ENCODE results near the gene NOP53.

DNA sequence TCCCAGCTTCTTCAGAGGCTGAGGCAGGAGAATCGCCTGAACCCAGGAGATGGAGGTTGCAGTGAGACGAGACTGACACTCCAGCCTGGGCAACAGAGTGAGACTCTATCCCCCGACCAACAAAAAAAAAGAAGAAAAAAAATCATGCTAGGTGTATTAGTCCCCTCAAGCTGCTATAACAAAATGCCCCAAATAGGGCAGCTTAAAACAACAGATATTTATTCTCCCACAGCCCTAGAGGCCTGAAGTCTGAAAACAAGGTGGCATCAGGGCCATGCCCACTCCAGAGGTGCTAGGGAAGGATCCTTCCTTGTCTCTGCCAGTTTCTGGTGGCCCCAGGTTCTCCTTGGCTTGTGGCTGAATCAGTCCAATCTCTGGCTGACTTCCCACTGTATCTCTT lies 40.7 kb upstream of the NOP53 start:
- TF ChIP-seq, protein P1, sequence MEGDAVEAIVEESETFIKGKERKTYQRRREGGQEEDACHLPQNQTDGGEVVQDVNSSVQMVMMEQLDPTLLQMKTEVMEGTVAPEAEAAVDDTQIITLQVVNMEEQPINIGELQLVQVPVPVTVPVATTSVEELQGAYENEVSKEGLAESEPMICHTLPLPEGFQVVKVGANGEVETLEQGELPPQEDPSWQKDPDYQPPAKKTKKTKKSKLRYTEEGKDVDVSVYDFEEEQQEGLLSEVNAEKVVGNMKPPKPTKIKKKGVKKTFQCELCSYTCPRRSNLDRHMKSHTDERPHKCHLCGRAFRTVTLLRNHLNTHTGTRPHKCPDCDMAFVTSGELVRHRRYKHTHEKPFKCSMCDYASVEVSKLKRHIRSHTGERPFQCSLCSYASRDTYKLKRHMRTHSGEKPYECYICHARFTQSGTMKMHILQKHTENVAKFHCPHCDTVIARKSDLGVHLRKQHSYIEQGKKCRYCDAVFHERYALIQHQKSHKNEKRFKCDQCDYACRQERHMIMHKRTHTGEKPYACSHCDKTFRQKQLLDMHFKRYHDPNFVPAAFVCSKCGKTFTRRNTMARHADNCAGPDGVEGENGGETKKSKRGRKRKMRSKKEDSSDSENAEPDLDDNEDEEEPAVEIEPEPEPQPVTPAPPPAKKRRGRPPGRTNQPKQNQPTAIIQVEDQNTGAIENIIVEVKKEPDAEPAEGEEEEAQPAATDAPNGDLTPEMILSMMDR (IDR thresholded peaks at IDR 0.05; ENCODE audit: insufficient read depth, low read length), result no peak
- TF ChIP-seq GABPA (IDR thresholded peaks at IDR 0.05; ENCODE audit: low read depth), result no peak
- TF ChIP-seq, protein P2, sequence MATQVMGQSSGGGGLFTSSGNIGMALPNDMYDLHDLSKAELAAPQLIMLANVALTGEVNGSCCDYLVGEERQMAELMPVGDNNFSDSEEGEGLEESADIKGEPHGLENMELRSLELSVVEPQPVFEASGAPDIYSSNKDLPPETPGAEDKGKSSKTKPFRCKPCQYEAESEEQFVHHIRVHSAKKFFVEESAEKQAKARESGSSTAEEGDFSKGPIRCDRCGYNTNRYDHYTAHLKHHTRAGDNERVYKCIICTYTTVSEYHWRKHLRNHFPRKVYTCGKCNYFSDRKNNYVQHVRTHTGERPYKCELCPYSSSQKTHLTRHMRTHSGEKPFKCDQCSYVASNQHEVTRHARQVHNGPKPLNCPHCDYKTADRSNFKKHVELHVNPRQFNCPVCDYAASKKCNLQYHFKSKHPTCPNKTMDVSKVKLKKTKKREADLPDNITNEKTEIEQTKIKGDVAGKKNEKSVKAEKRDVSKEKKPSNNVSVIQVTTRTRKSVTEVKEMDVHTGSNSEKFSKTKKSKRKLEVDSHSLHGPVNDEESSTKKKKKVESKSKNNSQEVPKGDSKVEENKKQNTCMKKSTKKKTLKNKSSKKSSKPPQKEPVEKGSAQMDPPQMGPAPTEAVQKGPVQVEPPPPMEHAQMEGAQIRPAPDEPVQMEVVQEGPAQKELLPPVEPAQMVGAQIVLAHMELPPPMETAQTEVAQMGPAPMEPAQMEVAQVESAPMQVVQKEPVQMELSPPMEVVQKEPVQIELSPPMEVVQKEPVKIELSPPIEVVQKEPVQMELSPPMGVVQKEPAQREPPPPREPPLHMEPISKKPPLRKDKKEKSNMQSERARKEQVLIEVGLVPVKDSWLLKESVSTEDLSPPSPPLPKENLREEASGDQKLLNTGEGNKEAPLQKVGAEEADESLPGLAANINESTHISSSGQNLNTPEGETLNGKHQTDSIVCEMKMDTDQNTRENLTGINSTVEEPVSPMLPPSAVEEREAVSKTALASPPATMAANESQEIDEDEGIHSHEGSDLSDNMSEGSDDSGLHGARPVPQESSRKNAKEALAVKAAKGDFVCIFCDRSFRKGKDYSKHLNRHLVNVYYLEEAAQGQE (IDR thresholded peaks at IDR 0.05; ENCODE audit: insufficient replicate concordance, low read depth), result no peak
